ENCODE data around the gene USP35.

DNA sequence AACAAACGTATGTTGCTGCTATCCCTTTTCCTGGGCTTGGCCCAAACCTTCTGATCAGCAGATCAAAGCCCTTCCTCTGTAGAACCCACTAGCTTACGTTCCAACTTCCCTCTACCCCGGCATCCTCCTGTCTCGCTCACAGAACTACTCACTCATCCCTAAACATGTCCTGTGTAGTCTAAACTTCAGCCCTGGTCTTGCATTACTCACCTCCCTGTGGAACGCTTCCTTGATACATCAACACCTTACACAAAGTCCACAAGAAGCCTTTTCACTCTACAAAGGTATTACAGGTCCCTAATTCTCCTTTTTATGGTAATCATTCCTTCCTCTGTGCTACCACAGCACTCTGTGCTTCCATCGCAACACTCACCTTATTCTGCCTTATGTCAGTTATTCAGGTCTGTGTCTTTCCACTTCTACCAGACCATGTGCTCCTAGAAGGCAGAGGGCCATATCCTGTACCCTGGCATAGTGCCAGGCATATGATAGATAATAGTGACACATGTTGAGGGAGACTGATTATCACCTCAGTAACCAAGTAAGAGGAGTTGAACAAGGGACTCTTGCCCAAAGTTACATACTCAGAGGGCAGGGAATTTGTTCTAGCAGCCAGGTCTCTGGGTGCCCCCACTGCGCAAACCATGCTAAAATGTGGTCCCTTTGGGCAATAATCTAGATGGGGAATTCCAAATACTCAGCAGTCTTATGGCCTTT, 41.6 kb downstream of the USP35 start:
- TF ChIP-seq, protein P1, sequence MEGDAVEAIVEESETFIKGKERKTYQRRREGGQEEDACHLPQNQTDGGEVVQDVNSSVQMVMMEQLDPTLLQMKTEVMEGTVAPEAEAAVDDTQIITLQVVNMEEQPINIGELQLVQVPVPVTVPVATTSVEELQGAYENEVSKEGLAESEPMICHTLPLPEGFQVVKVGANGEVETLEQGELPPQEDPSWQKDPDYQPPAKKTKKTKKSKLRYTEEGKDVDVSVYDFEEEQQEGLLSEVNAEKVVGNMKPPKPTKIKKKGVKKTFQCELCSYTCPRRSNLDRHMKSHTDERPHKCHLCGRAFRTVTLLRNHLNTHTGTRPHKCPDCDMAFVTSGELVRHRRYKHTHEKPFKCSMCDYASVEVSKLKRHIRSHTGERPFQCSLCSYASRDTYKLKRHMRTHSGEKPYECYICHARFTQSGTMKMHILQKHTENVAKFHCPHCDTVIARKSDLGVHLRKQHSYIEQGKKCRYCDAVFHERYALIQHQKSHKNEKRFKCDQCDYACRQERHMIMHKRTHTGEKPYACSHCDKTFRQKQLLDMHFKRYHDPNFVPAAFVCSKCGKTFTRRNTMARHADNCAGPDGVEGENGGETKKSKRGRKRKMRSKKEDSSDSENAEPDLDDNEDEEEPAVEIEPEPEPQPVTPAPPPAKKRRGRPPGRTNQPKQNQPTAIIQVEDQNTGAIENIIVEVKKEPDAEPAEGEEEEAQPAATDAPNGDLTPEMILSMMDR (conservative IDR thresholded peaks at IDR 0.05 in 1 of 2, IDR thresholded peaks at IDR 0.05 in 1 of 2; ENCODE audit: extremely low read depth in 1 of 2, insufficient read depth in 1 of 2, low read depth in 1 of 2, low read length in 2 of 2), result no peak
- no peak for TF ChIP-seq EZH2 (IDR thresholded peaks at IDR 0.05; ENCODE audit: borderline replicate concordance, low read length)
